ENCODE measurements around the gene MROH8. TPM values are rescaled to one million over a fixed set of nuclear protein-coding genes. Genes with fewer than 3 reads are reported as not detected.
"Not testable (repeated sequence)": the region's sequence is repeated elsewhere in the genome, so short reads cannot be mapped to it uniquely, and the experiment has no call there.

MROH8 gene
- total and polyA plus RNA-seq, 8 donors: 1.8 to 7.0 (median 5.3) TPM

DNA sequence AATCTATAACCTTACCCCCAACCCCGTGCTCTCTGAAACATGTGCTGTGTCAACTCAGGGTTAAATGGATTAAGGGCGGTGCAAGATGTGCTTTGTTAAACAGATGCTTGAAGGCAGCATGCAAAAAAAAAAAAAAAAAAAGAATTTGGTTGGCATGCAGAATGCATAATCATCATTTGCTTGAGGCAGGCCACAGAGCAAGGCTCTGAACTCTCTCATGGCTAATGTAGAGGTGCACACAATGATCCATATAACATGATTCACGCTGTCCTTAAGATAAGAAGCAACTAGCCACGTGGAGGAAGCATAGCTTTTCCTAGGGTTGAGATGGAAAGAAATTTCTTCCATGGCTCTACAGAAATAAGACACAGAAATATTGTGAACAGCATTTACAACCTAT, 27.8 kb downstream of the MROH8 start:
- DNase-seq (no peak), ATAC-seq (no peak)
- H3K36me3 ChIP-seq: no peaks in the 10 kb centered on the region
- no peaks in the 10 kb centered on the region for H3K9me3 ChIP-seq
- no peak overlapping the region for H3K27ac ChIP-seq
- no peak for TF ChIP-seq CTCF (IDR thresholded peaks at IDR 0.05)
- no peaks in the 10 kb centered on the region for H3K4me1 ChIP-seq
- intact Hi-C loops (cut with DNase I): no loop called here
- no peak overlapping the region for H3K4me3 ChIP-seq
- no peaks in the 10 kb centered on the region for H3K27me3 ChIP-seq

DNA sequence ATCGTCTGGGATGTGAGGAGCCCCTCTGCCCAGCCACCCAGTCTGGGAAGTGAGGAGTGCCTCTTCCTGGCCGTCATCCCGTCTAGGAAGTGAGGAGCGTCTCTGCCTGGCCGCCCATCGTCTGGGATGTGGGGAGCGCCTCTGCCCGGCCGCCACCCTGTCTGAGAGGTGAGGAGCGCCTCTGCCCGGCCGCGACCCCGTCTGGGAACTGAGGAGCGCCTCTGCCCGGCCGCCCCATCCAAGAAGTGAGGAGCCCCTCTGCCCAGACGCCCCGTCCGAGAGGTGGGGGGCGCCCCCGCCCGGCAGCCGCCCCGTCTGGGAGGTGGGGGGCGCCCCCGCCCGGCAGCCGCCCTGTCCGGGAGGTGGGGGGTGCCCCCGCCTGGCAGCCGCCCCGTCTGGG, 28.5 kb downstream of the MROH8 start:
- H3K36me3 ChIP-seq; H3K27ac ChIP-seq; H3K4me3 ChIP-seq; ATAC-seq; intact Hi-C loops (cut with DNase I); DNase-seq; H3K4me1 ChIP-seq; H3K9me3 ChIP-seq; H3K27me3 ChIP-seq: not testable (repeated sequence)

- Histone ChIP-seq H3K27ac (no peak overlapping the region), H3K4me1 (no peaks in the 10 kb centered on the region), H3K27me3 (no peaks in the 10 kb centered on the region), H3K4me3 (no peak overlapping the region), H3K36me3 (no peaks in the 10 kb centered on the region), H3K9me3 (no peaks in the 10 kb centered on the region)
- DNase-seq (no peak), ATAC-seq (no peak)
- intact Hi-C loops (cut with DNase I): no loop called here
- no peak for TF ChIP-seq CTCF (IDR thresholded peaks at IDR 0.05)
Measured at GRCh38 chr20:37147250-37147649, 32.1 kb downstream of the MROH8 start.

DNA sequence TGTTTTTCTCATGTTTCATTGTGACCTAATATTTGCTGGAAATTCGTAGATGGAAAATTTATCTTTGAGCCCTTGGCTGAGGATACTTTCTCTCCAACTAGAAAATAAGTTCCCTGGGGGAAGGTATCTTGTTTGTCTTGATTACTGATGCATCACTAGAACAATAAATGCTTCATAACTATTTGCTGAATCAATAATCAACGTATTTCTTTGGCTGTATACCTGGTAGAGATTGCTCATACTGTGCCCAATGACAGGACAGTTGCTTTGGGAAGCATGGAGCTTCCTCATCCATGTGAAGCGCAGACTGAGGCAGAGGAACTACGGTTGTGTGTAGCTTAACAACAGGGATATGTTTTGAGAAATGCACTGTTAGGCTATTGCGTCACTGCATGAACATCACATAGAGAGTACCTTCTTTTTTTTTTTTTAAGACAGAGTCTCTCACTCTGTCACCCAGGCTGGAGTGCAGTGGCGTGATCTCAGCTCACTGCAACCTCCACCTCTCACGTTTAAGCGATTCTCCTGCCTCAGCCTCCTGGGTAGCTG, 34.4 kb downstream of the MROH8 start:
- no peak for ATAC-seq
- Histone ChIP-seq H3K4me1 (no peaks in the 10 kb centered on the region), H3K36me3 (no peaks in the 10 kb centered on the region), H3K9me3 (no peaks in the 10 kb centered on the region), H3K27ac (no peak overlapping the region), H3K4me3 (no peak overlapping the region), H3K27me3 (no peaks in the 10 kb centered on the region)
- TF ChIP-seq CTCF (IDR thresholded peaks at IDR 0.05): no peak
- intact Hi-C loops (cut with DNase I): no loop called here
- no peak for DNase-seq

DNA sequence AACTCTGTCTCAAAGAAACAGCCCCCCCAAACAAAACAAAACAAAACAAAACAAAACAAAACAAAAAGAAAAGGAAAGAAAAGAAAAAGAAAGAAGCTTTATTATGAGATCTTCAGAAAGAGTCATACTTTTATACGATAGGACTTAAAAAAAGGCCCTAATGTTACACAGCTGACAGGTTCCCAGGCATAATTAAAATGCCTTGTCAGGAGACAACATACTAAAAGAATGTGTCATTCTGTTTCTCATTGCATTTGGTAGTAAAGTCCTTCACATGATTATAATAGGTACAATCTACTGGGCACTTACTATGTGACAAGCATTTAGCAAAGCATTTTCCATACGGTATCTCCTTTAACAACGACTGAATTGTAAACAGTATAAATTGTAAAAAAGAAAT, 36.6 kb downstream of the MROH8 start:
- H3K36me3 ChIP-seq: no peaks in the 10 kb centered on the region
- intact Hi-C loops (cut with DNase I): no loop called here
- DNase-seq: no peak
- H3K4me3 ChIP-seq: no peak overlapping the region
- ATAC-seq: no peak
- no peaks in the 10 kb centered on the region for H3K4me1 ChIP-seq
- no peak for TF ChIP-seq CTCF (IDR thresholded peaks at IDR 0.05)
- H3K9me3 ChIP-seq: no peaks in the 10 kb centered on the region
- no peak overlapping the region for H3K27ac ChIP-seq
- no peaks in the 10 kb centered on the region for H3K27me3 ChIP-seq

- TF ChIP-seq CTCF (IDR thresholded peaks at IDR 0.05): no peak
- no peak overlapping the region for H3K4me3 ChIP-seq
- H3K27me3 ChIP-seq: no peaks in the 10 kb centered on the region
- no peak for ATAC-seq
- intact Hi-C loops (cut with DNase I): no loop called here
- no peaks in the 10 kb centered on the region for H3K9me3 ChIP-seq
- no peaks in the 10 kb centered on the region for H3K4me1 ChIP-seq
- H3K27ac ChIP-seq: no peak overlapping the region
- no peak for DNase-seq
- no peaks in the 10 kb centered on the region for H3K36me3 ChIP-seq
Measured at GRCh38 chr20:37137547-37137946, 41.8 kb downstream of the MROH8 start.
